Tracheal epithelial cell (primary cell): ENCODE results near the gene WASHC1. TPM values are rescaled to one million over a fixed set of nuclear protein-coding genes. Genes with fewer than 3 reads are reported as not detected.

Experiments used
- total RNA-seq: library from RNA; depleted of rRNA; stranded (reverse); fragments of >200 nt; gene quantifications from 2 replicates; pipeline ENCODE4 v1.2.1, GENCODE V29; 2014

Gene WASHC1, protein sequence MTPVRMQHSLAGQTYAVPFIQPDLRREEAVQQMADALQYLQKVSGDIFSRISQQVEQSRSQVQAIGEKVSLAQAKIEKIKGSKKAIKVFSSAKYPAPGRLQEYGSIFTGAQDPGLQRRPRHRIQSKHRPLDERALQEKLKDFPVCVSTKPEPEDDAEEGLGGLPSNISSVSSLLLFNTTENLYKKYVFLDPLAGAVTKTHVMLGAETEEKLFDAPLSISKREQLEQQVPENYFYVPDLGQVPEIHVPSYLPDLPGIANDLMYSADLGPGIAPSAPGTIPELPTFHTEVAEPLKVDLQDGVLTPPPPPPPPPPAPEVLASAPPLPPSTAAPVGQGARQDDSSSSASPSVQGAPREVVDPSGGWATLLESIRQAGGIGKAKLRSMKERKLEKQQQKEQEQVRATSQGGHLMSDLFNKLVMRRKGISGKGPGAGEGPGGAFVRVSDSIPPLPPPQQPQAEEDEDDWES
- total RNA-seq, result 6.0 and 9.8 TPM in 2 replicates

DNA sequence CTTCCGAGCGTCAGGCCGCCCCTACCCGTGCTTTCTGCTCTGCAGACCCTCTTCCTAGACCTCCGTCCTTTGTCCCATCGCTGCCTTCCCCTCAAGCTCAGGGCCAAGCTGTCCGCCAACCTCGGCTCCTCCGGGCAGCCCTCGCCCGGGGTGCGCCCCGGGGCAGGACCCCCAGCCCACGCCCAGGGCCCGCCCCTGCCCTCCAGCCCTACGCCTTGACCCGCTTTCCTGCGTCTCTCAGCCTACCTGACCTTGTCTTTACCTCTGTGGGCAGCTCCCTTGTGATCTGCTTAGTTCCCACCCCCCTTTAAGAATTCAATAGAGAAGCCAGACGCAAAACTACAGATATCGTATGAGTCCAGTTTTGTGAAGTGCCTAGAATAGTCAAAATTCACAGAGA, at the start of gene WASHC1:
Gene WASHC1, minus strand, starts transcription at position 101 of the 400 bp plus-strand sequence. CDS start 4,457 bp downstream, outside the sequence.

Other genes starting within 250 kb of the WASHC1 start
- gene FOXD4, start 89.0 kb upstream of the WASHC1 start, total RNA-seq, result 0.24 and 0.43 TPM in 2 replicates
- 20.5 and 38.8 TPM in 2 replicates for gene ZNG1A, start 149.6 kb upstream of the WASHC1 start, total RNA-seq
- 0.24 and 0.85 TPM in 2 replicates for gene DOCK8, start 185.4 kb upstream of the WASHC1 start, total RNA-seq